UCSD-AML1 (cell line): ENCODE data around the gene ORC6.

Experiments
- DNase-seq: peaks from one replicate; lab custom pipeline; 2025; ENCODE audit not compliant: unreplicated experiment; lab: John Stamatoyannopoulos, UW

Gene ORC6

DNA sequence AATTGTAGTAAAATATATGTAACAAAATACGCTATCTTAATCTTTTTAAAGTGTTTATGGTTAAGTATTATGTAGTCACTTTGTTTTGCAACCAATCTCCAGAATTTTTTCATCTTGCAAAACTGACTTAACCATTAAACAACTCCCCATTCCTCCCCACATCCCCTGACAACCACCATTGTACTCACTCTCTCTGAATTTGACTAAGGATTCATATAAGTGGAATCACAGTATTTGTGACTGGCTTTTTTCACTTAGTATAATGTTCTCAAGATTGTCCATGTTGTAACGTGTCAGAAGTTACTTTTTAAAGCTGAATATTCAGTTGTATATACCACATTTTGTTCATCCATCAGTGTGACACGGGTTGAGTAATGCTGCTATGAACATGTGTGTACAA is 10.6 kb downstream of the ORC6 start:
- no peak for DNase-seq

DNA sequence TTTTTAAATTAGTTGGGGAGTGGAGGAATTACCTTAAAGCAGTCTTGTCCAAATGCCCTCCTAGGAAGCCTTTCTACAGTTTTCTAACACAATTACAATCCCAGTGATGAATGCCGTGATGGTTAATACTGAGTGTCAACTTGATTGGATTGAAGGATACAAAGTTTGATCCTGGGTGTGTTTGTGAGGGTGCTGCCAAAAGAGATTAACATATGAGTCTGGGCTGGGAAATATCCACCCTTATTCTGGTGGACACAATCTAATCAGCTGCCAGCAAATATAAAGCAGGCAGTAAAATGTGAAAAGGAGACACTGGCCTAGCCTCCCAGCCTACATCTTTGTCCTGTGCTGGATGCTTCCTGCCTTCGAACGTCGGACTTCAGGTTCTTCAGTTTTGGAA is 12.2 kb downstream of the ORC6 start:
- no peak for DNase-seq

DNA sequence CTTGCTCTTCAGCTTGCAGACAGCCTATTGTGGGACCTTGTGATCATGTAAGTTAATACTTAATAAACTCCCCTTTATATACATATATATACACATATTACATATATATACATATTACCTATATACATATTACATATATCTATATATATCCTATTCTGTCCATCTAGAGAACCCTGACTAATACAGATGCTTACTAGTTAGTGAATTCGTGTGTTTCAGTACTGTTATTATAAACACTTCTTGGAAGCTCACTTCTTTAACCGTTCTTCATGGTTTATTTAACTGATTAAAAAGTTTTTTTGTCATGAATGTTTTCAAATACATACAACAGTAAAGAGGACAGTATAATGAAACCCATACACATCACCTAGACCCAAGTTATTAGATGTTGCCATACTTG is 12.6 kb downstream of the ORC6 start:
- DNase-seq, result no peak

DNA sequence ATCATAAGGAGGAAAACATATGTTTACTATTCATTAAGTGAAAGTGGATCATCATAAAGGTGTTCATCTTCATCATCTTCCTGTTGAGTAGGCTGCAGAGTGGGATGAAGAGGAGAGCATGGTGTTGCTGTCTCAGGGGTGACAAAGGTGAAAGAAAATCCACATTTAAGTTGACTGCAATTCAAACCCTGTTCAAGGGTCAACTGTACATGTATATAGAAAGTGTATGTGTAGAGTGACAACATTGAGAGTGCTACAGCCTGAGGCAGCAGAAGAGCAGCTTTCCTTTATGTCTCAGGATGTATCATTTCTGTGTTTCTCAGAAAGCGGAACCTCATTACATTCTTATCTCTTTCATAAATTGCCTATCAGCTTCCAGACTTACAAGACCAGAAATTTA is 17.2 kb downstream of the ORC6 start:
- DNase-seq, result no peak

DNA sequence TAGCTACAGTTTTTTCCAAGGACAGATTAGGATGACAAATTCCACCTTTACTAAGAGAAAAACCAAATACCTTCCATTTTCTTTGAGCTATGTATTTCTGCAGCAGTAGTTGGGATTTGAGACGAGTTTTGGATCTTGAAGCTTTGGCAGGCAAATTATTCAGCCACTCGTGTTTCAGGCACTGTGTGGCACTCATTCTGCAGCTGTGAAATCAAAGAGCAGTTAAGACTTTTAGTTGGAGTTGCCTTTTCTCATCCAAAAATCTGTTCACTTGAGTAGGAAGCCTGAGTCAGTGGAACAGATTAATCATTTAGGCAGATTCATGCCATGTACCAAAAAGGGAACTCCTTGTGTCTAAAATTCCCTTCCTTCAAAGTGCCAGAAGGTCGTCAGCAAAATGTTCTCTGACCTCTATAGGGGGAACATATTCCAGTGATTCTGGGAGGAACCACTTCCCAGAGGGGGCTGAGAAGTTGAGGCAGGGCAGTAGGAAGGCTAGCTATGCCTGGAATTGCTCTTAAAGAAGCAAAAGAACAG is 20.1 kb downstream of the ORC6 start:
- DNase-seq, result no peak

DNA sequence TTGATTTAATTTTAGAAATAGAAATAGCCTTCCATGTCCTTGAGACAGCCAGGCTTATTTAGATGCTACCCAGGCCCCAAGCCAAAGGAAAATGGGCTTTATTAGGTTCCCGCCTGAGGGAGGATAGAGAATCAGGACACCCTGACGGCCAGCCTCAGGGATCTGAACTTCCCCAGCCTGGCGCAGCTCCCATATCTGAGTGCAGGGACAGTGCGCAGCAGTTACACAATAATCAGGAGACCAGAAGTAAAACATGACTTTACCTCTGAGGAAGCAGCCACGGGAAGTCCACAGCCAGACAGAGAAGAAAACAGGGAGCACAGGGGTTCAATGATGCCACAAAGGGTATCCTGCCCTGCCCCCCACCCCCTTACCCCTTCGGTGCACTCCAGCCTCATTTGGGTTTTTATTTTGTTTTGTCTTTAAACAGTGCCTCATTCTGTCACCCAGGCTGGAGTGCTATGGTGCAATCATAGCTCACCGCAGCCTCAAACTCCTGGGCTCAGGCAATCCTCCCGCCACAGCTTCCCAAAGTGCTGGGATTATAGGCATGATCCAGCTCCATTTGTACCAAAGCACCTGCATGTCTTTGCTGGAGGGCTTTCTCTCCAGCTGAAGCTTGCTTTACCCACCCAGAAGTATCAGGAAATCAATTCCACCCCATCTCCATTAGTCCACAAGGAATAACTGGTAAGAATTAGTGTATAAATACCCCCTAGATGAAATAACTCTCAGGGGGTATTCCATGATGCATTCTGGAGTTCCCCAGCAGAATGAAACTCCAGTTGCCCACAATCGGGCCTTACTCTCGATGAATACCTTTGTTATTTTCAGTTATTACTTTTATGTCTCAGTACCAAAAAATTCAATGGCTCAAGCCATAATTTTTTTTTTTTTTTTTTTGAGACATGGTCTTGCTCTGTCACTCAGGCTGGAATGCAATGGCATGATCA is 21.9 kb downstream of the ORC6 start:
- DNase-seq, result no peak

DNA sequence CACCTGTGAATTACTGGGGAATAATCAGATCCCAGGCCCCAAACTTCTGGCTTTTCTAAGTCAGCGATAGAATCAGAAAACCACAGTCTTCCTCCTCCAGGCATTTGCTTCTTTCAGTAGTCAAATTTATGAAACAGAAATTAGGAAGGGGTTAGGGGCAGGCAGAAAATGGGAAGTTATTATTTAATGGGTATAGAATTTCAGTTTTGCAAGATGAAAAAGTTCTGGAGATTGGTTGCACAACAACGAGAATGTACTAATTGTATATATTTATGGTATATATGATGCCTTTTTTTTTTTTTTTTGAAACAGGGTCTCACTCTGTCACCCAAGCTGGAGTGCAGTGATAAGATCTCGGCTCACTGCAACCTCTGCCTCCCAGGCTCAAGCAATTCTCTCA is 23.5 kb downstream of the ORC6 start:
- DNase-seq, result no peak

DNA sequence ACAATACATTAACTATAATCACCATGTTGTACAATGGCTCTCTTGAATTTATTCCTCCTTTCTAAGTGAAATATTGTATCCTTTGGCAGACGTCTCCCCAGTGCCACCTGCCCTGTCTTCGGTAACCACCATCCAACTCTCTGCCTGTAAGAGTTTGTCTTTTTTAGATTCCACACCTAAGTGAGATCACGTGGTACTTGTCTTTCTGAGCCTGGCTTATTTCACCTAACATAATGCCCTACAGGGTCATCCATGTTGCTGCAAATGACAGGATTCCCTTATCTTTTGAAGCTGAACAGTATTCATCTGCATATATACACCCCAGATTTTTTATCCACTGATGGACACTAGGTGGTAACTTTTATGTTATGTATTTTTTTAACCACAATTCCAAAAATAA is 24.2 kb downstream of the ORC6 start:
- no peak for DNase-seq

DNA sequence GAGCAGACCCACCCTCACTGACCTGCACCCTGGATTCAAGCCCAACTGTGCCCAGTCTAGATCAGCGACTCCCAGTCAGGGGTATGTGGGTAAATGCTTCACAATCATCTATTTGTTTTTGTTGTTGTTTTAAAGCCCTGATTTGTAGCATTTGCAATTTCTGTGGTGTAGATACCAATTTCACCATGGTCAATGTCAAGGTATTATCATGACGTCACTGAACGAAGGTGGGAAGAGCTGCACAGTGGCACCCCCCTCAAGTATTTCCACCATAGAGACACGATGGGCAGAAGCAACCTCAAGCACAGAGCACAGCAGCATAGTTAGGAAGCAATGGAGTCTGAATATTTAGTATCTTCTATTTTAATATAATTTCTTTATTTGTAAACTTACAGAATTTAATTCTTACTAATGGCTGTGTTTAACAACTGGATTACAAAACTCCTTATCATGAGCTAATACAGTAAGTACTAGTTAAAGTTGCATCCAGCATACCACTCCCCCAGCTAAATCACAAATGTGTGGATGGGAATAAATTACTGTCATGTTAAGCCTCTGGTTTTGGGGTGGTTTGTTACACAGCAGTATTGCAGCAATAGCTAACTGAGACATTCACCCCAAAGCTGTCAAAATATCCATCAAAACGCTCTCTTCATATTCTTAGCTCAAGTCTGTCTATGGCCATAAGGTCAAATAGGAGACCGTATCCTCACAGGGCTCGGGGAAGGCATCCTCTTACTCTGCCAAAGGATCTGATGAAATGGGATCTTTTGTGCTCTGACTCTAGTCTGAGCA is 25.5 kb downstream of the ORC6 start:
- DNase-seq, result no peak

DNA sequence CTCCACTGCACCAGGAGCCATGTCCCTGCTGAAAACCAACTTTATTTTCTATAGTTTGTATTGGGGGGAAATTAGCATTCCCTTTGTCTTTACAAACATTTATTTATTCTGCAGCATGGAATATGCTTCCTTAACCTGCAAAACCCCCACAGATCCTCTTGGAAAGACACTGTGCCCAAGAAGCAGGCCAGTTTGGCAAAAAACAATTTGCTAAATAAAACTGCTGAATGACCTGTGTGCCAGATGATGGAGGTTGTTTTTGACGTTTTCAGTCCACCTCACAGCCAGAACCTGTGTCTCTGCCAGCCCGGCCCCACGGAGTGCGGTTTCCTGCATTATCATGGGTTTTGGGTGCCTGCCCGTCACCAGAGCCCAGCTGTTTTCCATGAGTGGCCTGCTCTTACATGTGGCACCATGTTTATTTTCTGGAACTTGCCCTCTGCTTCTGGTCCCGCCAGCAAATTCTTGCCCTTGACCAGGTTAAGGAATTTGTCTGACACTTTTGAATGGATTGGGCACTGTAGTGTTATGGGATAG is 26.4 kb downstream of the ORC6 start:
- no peak for DNase-seq

DNA sequence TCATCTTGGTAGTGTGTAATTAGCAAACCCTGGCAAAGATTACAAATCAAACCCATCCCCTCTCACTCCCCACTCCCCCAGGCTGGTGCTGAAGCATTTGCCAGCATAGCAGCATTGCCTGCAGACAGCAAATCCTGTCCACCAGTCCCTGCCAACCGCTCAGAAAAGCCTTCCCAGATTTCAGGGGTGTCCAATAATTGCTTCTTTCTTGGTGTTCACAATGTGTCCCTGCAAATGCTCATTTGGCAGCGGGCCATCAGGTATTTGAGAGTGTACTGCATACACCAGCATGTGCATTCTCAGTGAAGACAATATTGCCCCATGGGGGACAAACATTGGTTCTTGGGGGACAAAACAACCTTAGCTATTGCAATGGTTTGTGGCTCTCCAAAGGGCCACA is 28.2 kb downstream of the ORC6 start:
- no peak for DNase-seq

DNA sequence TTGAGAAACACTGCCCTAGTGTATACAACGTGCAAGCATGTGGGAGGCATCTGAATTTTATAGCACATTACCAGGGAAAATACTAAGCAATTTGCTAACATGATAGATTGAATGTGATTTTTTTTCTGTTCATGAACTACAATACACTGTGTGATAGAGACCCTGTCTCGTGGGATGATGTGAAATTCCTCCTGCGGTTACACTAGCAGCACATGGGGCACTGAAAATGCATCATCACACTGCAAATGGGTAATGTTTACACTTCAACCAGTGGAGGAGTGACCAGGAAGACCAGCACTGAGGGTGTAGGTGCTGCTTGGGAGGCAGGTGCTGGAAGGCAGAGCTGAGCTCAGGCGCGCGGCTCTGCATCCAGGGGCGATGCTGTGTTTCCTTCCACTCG is 28.8 kb downstream of the ORC6 start:
- no peak for DNase-seq

DNA sequence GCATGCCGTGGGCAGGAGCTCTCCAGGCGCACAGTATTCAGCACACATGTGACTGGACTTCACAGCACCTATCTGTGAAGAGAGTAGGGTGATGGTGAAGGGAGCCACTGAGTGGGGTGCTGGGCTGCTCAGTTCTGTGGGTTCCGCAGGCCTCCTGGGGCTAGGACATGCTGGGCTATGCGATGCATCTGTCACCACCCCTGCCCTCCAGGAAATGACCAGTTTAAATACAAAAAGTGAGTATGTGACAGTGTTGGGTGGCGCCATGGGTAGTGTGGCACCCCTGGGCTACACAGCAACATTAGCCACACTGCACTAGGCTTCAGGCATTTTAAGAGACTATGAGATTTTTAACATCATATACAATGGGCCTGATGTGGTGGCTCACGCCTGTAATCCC is 30.1 kb downstream of the ORC6 start:
- no peak for DNase-seq

DNA sequence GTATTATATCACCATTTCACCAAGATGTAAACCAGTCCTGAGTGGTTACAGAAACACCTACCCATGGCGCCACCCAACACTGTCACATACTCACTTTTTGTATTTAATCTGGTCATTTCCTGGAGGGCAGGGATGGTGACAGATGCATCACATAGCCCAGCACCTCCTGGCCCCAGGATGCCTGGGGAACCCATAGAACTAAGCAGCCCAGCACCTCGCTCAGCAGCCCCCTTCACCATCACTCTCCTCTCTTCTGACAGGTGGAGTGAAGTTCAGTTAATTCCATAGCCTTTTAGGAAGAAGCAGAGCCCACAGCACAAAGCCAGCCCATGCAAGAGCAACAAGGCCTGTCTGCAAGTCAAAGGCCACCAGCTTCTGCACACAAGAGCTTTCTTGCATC is 31.2 kb downstream of the ORC6 start:
- no peak for DNase-seq

DNA sequence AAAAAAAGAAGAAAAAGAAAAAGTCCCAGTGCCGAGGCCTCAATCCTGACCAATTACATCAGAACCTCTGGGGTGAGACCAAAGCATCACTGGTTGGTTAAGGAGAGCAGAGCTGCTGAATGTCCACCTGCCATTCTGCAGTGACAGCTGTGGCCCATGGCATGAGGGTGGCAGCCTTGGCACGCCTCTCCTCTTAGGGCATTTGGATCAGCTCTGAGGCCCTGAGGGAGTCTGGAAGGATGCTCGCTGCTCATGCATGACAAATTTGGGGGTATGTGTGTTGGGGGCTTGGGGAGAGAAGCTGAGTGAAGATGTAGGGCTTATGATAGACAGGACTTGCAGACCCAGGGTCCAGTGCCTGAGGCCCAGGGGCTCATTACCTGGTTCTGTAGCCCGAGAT is 32.4 kb downstream of the ORC6 start:
- DNase-seq, result no peak

DNA sequence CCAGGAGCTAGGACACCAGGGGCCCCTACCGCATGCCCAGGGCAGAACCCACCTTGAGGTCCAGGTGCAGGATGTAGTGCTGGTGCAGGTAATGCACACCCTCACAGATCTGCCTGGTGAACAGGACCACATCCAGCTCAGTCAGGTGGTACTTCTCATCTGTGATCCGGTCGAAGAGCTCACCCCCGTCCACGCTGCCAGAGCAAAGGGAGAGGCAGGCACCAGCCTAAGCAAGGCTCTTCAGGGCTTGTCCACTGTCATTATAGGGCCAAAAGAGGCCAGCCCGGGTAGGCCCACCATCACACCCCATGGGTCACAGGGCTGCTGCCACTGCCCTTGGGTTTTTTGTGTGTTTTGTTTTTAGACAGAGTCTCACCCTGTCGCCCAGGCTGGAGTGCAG is 37.7 kb downstream of the ORC6 start:
- no peak for DNase-seq

DNA sequence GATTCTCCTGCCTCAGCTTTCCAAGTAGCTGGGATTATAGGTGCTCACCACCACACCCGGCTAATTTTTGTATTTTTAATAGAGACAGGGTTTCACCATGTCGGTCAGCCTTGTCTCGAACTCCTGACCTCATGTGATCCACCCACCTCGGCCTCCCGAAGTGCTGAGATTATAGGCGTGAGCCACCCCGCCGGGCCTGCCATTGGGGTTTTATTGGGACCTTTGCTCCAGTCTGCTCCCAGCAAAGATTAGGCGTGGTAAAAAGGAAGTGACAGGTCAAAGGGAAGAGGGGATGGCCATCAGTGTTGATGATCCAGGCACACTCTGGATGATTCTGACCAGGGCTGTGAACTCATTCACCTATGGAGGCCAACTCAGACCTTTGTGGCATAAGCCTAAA is 38.2 kb downstream of the ORC6 start:
- DNase-seq, result no peak

DNA sequence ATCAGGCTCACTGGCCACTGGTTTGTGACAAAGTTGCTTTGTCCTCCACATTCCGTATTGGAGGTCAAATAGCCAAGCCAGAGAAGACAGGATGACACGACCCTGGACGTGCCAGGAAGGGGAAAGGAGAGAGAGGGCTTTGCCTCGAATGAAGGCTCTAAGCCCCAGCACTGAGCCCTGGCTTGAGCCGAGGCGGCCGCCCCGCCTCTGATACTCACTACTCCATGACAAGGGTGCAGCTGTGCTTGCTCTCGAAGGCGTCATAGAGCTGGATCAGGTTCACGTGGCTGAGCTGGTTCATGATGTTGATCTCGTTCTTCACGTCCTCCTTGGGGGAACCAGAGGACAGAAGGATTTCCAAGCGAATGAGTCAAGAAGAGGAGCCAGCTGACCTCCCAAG is 39.3 kb downstream of the ORC6 start:
- DNase-seq, result no peak

DNA sequence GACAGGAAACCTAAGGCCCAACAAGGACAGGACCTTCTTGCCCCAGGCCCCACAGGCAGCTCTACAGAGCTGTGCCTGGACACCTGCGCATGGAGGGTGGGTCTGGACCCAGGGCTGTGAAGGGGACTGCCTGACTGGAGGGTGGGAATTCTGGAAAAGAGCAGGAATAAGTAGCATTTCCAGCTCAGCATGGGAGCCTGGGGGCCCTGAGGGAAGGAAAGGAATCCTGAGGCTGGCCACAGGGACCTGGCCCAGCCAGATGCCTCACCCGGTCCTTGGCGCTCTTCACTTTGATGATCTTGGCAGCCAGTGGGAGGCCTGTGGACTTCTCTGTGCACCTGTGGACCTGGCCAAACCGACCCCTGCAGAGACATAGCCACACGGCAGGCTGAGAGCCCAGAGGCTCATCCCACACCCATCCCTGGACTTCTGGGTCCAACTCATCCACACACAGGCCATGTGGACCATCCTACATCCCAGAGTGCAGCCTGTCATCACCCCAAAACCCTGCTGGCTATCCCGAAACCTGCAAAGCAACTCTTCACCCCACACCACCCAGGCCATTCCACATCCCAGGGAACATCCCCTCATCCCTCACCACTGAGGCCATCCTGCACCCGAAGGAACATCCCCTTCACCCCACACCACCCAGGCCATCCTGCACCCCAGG is 40.0 kb downstream of the ORC6 start:
- DNase-seq, result no peak

DNA sequence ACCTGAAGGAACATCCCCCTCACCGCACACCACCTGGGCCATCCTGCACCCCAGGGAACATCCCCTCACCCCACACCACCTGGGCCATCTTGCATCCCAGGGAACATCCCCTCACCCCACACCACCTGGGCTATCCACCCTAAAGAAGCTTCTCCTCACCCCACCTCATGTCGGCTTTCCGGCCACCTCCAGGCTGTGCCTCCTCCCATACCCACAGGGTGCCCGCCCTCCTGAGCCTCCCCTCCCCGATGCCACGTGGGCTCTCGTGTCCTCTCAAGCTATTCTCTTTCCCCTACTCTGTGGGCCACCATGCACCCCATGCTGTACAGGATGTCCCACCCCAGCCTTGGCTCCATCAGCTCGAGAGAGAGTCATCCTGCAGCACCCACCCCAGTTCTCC is 40.7 kb downstream of the ORC6 start:
- no peak for DNase-seq
